Measurements from ENCODE around the gene ZNF594. TPM values are rescaled to one million over a fixed set of nuclear protein-coding genes. Genes with fewer than 3 reads are reported as not detected.

Gene ZNF594
- total and polyA plus RNA-seq, 2 of the 13 experiments (the other 11 are each of a cell fraction or from before 2014, with no cell fraction given) = 2.9 to 9.6 TPM

DNA sequence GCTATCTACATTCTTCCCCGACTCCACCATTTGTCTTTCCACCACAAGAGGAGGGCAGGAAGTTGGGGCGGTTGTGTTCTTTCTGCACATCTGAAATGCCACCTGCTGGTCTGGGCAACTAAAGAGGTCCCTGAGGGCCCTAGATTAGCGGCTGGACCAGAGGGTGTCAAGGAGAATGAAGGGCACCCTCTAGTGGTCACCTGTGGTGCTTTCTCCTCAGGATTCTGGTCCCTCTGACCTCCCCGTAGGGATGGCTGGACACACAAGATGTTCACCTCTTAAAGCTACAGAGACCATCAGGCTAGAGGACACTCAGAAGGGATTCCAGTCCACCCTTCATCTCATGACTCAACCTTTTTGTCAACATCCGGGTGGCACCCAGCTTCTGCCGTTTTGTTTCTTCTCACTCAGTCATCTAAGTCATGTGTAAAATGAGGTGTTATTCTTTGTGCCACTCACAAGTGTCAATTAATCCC is 45.9 kb upstream of the ZNF594 start (continued):
- TF ChIP-seq, protein P1, sequence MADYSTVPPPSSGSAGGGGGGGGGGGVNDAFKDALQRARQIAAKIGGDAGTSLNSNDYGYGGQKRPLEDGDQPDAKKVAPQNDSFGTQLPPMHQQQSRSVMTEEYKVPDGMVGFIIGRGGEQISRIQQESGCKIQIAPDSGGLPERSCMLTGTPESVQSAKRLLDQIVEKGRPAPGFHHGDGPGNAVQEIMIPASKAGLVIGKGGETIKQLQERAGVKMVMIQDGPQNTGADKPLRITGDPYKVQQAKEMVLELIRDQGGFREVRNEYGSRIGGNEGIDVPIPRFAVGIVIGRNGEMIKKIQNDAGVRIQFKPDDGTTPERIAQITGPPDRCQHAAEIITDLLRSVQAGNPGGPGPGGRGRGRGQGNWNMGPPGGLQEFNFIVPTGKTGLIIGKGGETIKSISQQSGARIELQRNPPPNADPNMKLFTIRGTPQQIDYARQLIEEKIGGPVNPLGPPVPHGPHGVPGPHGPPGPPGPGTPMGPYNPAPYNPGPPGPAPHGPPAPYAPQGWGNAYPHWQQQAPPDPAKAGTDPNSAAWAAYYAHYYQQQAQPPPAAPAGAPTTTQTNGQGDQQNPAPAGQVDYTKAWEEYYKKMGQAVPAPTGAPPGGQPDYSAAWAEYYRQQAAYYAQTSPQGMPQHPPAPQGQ (CRISPR knock-in tag; IDR thresholded peaks at IDR 0.05; ENCODE audit: borderline replicate concordance) = no peak
- TF ChIP-seq ZNF670 (CRISPR knock-in tag; IDR thresholded peaks at IDR 0.05; ENCODE audit: borderline replicate concordance) (no peak), KLF15 (CRISPR knock-in tag; IDR thresholded peaks at IDR 0.05; ENCODE audit: borderline replicate concordance) (no peak), ZNF766 (CRISPR knock-in tag; IDR thresholded peaks at IDR 0.05; ENCODE audit: borderline replicate concordance) (no peak), ZNF331 (CRISPR knock-in tag; IDR thresholded peaks at IDR 0.05) (no peak), ELF1 (CRISPR knock-in tag; IDR thresholded peaks at IDR 0.05) (no peak), ZBTB7B (CRISPR knock-in tag; IDR thresholded peaks at IDR 0.05) (no peak), ZBTB3 (CRISPR knock-in tag; IDR thresholded peaks at IDR 0.05; ENCODE audit: borderline replicate concordance, low read depth) (no peak), HOXA5 (CRISPR knock-in tag; IDR thresholded peaks at IDR 0.05) (0 out of 2 replicates have a peak, but pooled peaks have one; percentile 26), TBP (CRISPR knock-in tag; IDR thresholded peaks at IDR 0.05) (0 out of 2 replicates have a peak, but pooled peaks have one; percentile 50), RAD21 (CRISPR knock-in tag; IDR thresholded peaks at IDR 0.05) (peak; percentile 86), MLLT10 (CRISPR knock-in tag; IDR thresholded peaks at IDR 0.05) (no peak), MLXIP (CRISPR knock-in tag; IDR thresholded peaks at IDR 0.05; ENCODE audit: borderline replicate concordance) (no peak), SMYD3 (CRISPR knock-in tag; IDR thresholded peaks at IDR 0.05) (no peak), ZNF781 (CRISPR knock-in tag; IDR thresholded peaks at IDR 0.05; ENCODE audit: borderline replicate concordance, not compliant biosample characterization) (no peak), ZNF629 (CRISPR knock-in tag; conservative IDR thresholded peaks at IDR 0.05) (no peak), ZNF773 (CRISPR knock-in tag; IDR thresholded peaks at IDR 0.05; ENCODE audit: borderline replicate concordance) (no peak), ZNF431 (CRISPR knock-in tag; IDR thresholded peaks at IDR 0.05; ENCODE audit: borderline replicate concordance, low read depth) (no peak), ZNF687 (CRISPR knock-in tag; IDR thresholded peaks at IDR 0.05) (no peak), CBX1 (IDR thresholded peaks at IDR 0.05; ENCODE audit: low read depth) (no peak), GZF1 (CRISPR knock-in tag; IDR thresholded peaks at IDR 0.05) (peak; percentile 87; the same call in 1 of the 2 replicates), ZNF530 (CRISPR knock-in tag; IDR thresholded peaks at IDR 0.05; ENCODE audit: low read depth) (no peak)
